Activated T-helper 1 cell treated with Interleukin-2 at 50 U/mL for 16 hours (primary cell): ENCODE results near the gene RIN3.
"Not testable (repeated sequence)": the region's sequence is repeated elsewhere in the genome, so short reads cannot be mapped to it uniquely, and the experiment has no call there.

Experiments used
- DNase-seq: peaks from one replicate; pipeline ENCODE4 v3.0.0-alpha.2; 2020; ENCODE audit warnings: low read depth

Gene RIN3

DNA sequence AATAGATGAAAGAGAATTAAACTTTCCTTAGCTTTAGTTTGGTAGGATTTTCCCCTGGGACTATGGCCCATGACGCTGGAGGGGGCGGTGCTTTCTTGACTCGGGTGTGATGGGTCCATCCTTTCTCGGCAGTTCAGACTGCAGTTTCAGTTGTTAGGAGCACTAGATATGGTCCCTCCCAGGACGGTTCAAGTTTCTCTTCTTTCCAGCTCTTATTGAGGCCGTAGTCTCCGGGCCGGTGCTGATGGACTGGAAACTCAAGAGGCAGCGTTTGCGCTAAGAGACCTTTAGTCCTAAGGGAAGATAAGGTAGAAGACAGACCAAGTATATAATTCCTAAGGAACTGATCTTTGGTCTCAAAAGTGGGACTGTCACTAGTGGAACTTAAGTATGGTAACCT is 111.2 kb downstream of the RIN3 start:
- DNase-seq, result no peak

- no peak for DNase-seq
These were observed 111.6 kb downstream of the RIN3 start for GRCh38 chr14:92625213-92625612.

GRCh38 chr14:92626041-92626440 is 112.5 kb downstream of the RIN3 start:
- DNase-seq, result no peak

DNA sequence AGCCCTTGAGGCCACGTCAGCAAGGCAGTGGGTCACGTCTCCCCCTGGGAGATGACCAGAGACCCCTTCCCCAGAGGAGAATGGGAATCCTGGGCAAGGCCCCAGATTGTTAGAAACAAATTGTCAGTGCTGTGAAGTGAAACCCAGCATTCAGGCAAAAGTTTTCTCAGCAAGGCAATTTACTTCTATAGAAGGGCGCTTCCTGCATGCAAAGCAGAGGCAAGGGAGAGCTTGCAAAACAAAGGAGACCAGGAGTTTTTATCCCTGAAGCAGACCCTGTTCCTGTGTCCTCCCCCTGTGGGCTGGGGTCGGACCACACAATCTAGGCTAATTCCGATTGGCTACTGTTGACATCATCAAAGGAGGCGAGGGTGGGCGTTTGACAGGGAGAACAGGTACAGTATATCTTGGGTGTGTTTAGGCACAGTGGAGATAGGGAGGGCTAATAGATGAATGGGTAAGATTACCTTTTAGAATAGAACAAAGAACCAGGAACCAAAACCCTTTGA is 114.2 kb downstream of the RIN3 start:
- DNase-seq, result no peak

DNA sequence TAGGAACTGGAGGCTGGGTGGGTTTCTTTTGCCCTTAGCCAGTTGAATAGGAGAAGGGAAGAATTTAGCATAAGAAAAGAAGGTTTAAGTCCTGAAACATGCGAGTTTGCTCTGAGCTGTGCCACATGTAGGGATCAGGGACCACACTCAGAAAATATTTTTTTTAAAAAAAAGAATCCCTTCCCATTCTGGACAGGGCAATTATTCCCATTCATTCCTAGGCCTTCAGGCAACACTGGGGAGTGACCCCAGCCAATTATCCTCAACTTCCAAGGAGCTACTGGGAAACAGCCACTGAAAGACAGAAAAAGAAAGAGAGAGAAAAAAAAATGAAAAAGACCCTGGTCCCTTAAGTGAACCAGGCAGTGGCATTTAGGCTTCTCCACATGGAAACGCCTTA is 115.1 kb downstream of the RIN3 start:
- no peak for DNase-seq

DNA sequence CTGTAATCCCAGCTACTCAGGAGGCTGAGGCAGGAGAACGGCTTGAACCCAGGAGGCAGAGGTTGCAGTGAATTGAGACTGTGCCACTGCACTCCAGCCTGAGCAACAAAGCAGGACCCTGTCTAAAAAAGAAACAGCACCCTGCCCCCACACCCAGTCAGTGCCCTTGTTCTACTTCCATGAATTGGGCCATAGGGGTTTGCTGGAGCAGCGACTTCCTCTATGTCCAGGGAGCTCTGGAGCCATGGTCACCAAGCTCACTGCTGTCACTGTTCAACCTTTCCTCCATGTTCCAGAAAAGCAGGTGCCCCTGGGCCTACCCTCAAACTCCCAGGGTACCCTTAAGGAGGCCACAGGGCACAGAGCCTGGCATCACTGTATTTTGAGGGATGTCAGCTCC is 116.8 kb downstream of the RIN3 start:
- no peak for DNase-seq

- DNase-seq, result no peak
These were observed 117.5 kb downstream of the RIN3 start for GRCh38 chr14:92631098-92631497.

GRCh38 chr14:92632546-92633273 is 119.1 kb downstream of the RIN3 start:
- no peak for DNase-seq

GRCh38 chr14:92633274-92633616 is 119.7 kb downstream of the RIN3 start:
- no peak for DNase-seq

DNA sequence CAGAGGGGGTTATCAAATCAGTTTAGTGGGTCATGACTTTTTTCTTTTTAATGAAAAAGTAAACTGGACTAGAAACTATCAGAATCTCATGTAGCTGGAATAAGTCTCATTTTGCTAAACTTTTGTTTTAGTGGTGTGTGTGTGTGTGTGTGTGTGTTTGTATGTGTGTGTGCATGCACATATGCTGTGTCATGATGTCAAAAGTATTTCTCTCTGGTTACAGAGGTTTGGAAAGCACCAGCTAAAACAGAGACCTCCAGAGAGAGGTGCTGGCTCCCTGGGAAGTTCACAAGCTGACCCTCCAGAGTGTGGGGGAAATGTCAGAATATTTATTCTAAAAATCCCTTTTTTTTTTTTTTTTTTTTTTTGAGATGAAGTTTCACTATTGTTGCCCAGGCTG is 120.1 kb downstream of the RIN3 start:
- no peak for DNase-seq

- DNase-seq, result no peak
These were observed 121.5 kb downstream of the RIN3 start for GRCh38 chr14:92635031-92635430.

- no peak for DNase-seq
These were observed 122.3 kb downstream of the RIN3 start for GRCh38 chr14:92635896-92636295.

DNA sequence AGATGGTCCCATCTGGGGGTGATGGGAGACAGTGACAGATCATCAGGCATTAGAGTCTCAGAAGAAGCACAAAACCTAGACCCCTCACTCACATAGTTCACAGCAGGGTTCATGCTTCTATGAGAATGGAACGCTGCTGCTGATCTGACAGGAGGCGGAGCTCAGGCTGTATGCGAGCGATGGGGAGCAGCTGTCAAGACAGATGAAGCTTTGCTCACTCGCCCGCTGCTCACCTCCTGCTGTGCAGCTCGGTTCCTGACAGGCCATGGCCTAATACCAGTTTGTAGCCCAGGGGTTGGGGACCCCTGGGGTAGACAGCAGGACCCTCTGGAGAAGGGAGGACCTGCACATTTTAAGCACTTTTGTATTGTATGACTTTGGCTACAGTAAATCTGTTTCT is 123.6 kb downstream of the RIN3 start:
- DNase-seq, result no peak

GRCh38 chr14:92637864-92638263 is 124.3 kb downstream of the RIN3 start:
- DNase-seq, result no peak

- DNase-seq, result no peak
These were observed 124.7 kb downstream of the RIN3 start for GRCh38 chr14:92638266-92638665.

GRCh38 chr14:92638904-92639303 is 125.3 kb downstream of the RIN3 start:
- DNase-seq, result no peak

DNA sequence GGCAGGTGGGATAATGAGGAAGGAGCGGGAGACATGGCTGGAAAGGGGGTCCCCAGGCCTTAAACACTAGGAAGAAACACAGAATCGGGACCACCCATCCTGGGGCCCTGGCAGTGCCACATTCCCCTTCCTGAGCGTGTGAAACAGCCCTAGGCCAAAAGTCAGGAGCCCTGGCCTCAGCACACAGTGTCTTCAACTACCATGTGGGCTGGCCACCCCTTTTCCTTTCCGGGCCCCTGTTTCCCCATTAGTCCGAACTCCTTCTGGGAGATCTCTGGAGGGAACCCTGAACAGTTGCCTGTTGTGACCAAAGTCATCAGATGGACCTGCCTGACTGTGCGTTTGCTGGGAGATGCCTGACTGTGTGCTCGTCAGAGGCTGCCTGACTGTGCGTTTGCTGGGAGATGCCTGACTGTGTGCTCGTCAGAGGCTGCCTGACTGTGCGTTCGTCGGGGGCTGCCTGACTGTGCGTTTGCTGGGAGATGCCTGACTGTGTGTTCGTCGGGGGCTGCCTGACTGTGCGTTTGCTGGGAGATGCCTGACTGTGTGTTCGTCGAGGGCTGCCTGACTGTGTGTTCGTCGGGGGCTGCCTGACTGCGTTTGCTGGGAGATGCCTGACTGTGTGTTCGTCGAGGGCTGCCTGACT is 126.0 kb downstream of the RIN3 start:
- not testable (repeated sequence) for DNase-seq

GRCh38 chr14:92641306-92641705 is 127.7 kb downstream of the RIN3 start:
- no peak for DNase-seq

- no peak for DNase-seq
These were observed 130.8 kb downstream of the RIN3 start for GRCh38 chr14:92644171-92644969.

DNA sequence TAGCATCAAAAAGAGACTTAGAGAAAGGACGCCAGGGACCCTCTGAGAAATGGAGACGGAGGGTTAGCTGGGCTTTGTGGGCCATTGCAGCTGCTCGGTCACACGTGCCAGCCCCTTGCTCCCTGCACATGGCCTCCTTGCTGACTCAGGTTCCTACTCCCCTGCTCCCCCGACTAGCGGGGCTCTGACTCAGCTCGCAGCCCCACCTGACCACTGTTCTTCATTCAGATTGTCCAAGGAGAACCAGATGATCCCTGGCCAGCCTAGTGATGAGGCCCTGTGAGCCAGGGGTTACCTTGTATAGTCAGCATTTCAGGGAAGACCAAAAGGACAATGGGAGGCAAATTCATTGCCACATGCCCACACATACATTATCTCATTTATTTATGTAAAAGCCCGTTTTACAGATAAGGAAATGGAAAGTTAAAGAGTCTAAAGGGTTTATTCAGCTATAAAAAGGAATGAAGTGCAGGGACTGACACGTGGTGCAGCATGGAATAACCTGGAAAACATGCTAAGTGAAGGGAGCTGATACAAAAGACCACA is 131.5 kb downstream of the RIN3 start:
- no peak for DNase-seq

DNA sequence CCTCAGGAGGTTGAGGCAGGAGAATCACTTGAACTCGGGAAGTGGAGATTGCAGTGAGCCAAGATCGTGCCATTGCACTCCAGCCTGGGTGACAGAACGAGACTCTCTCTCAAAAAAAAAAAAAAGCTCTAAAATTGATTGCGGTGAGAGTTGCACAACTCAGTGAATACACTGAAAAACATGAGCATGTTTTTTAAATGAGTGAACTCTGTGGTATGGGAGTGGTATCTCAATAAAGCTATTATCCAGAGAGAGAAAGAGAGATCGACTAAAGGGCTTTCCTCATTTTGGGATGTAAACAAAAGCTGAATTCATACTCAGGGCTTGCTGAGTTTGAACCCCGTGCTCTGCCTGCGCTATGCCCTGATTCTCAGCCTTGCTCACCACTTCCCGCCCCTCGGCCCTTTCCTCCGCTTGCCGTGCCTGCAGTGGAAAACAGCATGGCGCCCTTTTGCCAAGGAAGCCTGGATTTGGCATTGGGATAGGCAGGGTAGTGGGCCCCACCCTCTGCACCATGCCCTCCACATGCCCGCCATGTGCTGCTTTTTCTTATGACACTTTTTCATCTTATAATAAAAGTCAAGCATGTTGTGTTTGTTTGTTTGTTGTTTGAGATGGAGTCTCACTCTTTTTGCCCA is 132.4 kb downstream of the RIN3 start:
- DNase-seq, result no peak
